H1 (cell line): Measurements from ENCODE around the gene HOXD11. TPM values are rescaled to one million over a fixed set of nuclear protein-coding genes. Genes with fewer than 3 reads are reported as not detected.

Experiments used
- ASH2L ChIP-seq: fragments of 200-600, 300-600 bp; sonication (generic); IDR thresholded peaks from one replicate; pipeline ENCODE4 v1.7.1; 2017; ENCODE audit warnings: low read length
- CEBPB ChIP-seq: IDR thresholded peaks from 2 replicates; pipeline ENCODE4 v1.6.1; 2012; ENCODE audit warnings: low read depth, low read length
- CHD1 ChIP-seq: IDR thresholded peaks from 2 replicates; pipeline ENCODE4 v1.6.1; 2012; ENCODE audit warnings: low read depth, low read length, improper control_type of control experiment
- E2F6 ChIP-seq: IDR thresholded peaks from 2 replicates; pipeline ENCODE4 v1.6.1; 2012; ENCODE audit warnings: inconsistent platforms
- EGR1 ChIP-seq: IDR thresholded peaks from 2 replicates; pipeline ENCODE4 v1.6.1; 2011; ENCODE audit warnings: low read depth, low read length, borderline replicate concordance
- GTF2F1 ChIP-seq: IDR thresholded peaks from 2 replicates; pipeline ENCODE4 v1.6.1; 2012; ENCODE audit warnings: low read depth, low read length, improper control_type of control experiment, borderline replicate concordance
- JUN ChIP-seq: IDR thresholded peaks from 2 replicates; pipeline ENCODE4 v1.6.1; 2011; ENCODE audit warnings: low read depth, mild to moderate bottlenecking, improper control_type of control experiment, low read length
- JUND ChIP-seq: IDR thresholded peaks from 2 replicates; pipeline ENCODE4 v1.6.1; 2011; ENCODE audit warnings: mild to moderate bottlenecking, improper control_type of control experiment, low read length
- NANOG ChIP-seq: IDR thresholded peaks from 2 replicates; pipeline ENCODE4 v1.6.1; 2011; ENCODE audit warnings: low read length, low read depth, mild to moderate bottlenecking, inconsistent platforms; ENCODE audit not compliant: insufficient read depth, poor library complexity, severe bottlenecking
- NRF1 ChIP-seq: IDR thresholded peaks from 2 replicates; pipeline ENCODE4 v1.6.1; 2011; ENCODE audit warnings: mild to moderate bottlenecking, low read depth, low read length, improper control_type of control experiment
- POU5F1 ChIP-seq: IDR thresholded peaks from 2 replicates; pipeline ENCODE4 v1.6.1; 2011; ENCODE audit warnings: low read depth, mild to moderate bottlenecking, low read length, moderate library complexity
- RAD21 ChIP-seq, 2 experiments: IDR thresholded peaks in 1 of 2; conservative IDR thresholded peaks in 1 of 2; 2 replicates each; pipeline ENCODE4 v1.6.1; 2011; ENCODE audit warnings: low read depth in 2 of 2, low read length in 2 of 2, improper control_type of control experiment in 1 of 2, inconsistent platforms in 1 of 2, mild to moderate bottlenecking in 1 of 2, moderate library complexity in 1 of 2
- RBBP5 ChIP-seq: IDR thresholded peaks from 2 replicates; pipeline ENCODE4 v1.7.1; 2012; ENCODE audit warnings: low read depth, mild to moderate bottlenecking, inconsistent platforms, low read length, moderate library complexity, borderline replicate concordance
- RFX5 ChIP-seq: IDR thresholded peaks from 2 replicates; pipeline ENCODE4 v1.6.1; 2011; ENCODE audit warnings: low read depth, low read length, improper control_type of control experiment, borderline replicate concordance
- RNF2 ChIP-seq: fragments of 200-900, 300-1000 bp; sonication (generic); IDR thresholded peaks from 2 replicates; pipeline ENCODE4 v1.7.1; 2016; ENCODE audit warnings: borderline replicate concordance, low read depth, mild to moderate bottlenecking, antibody characterized with exemption, low read length; ENCODE audit not compliant: poor library complexity, severe bottlenecking; ENCODE audit errors: missing control alignments
- SIN3A ChIP-seq, 2 experiments: IDR thresholded peaks in 1 of 2; conservative IDR thresholded peaks in 1 of 2; 2 replicates each; pipeline ENCODE4 v1.6.1; 2011 to 2012; ENCODE audit warnings: low read length in 2 of 2, improper control_type of control experiment in 1 of 2, low read depth in 1 of 2, mild to moderate bottlenecking in 1 of 2
- SIRT6 ChIP-seq: IDR thresholded peaks from one replicate; pipeline ENCODE4 v1.7.1; 2012; ENCODE audit warnings: low read length, inconsistent platforms
- SP1 ChIP-seq: IDR thresholded peaks from 2 replicates; pipeline ENCODE4 v1.6.1; 2011; ENCODE audit warnings: low read depth, low read length
- SP2 ChIP-seq: IDR thresholded peaks from 2 replicates; pipeline ENCODE4 v1.6.1; 2012; ENCODE audit warnings: mild to moderate bottlenecking, low read length, inconsistent platforms
- SUZ12 ChIP-seq: fragments of 200-600 bp; sonication (generic); IDR thresholded peaks from 2 replicates; pipeline ENCODE4 v1.6.1; 2012; ENCODE audit warnings: mild to moderate bottlenecking, inconsistent platforms, low read length, moderate library complexity, mixed read lengths
- TAF1 ChIP-seq: IDR thresholded peaks from 2 replicates; pipeline ENCODE4 v1.6.1; 2011; ENCODE audit warnings: mild to moderate bottlenecking, low read depth, low read length
- TCF12 ChIP-seq: IDR thresholded peaks from 2 replicates; pipeline ENCODE4 v1.6.1; 2011; ENCODE audit warnings: low read depth, mild to moderate bottlenecking, low read length
- ZNF274 ChIP-seq: IDR thresholded peaks from 2 replicates; pipeline ENCODE4 v1.7.0; 2012; ENCODE audit warnings: low read length, borderline replicate concordance; ENCODE audit errors: extremely low read depth
- polyA plus RNA-seq, 7 experiments: library from polyadenylated mRNA; depleted of rRNA in 3 of 7; stranded (reverse) in 5 of 7; unstranded in 2 of 7; fragments of >200 nt in 5 of 7; fragments of 200-250 nt in 2 of 7; gene quantifications; 1 replicate in 5 of 7; 2 replicates in 1 of 7; 4 replicates in 1 of 7; pipeline versions ENCODE4 v1.2.1 to v1.2.3, GENCODE V29; 2011 to 2013; ENCODE audit warnings: missing spikeins in 2 of 7, mixed read lengths in 2 of 7
- total RNA-seq: library from RNA; stranded (reverse); fragmentation: NEBNext Ultra II Directional; extraction: Animal tissue kit (Norgen Biotek cat#: 25700); gene quantifications from 2 replicates; pipeline ENCODE4 v1.2.1, GENCODE V29; 2021

HOXD11 gene
- total and polyA plus RNA-seq, 2 of the 8 experiments (the other 6 are each of a cell fraction or from before 2014, with no cell fraction given): not detected

- no peak for TF ChIP-seq GTF2F1
- peak; percentile 99 for TF ChIP-seq RNF2
- TF ChIP-seq E2F6: no peak
- TF ChIP-seq SP1: no peak
- no peak for TF ChIP-seq NRF1
- no peak for TF ChIP-seq ASH2L
- TF ChIP-seq CHD1: no peak
- TF ChIP-seq CEBPB: no peak
- no peak for TF ChIP-seq RFX5
- no peak for TF ChIP-seq RAD21 (IDR thresholded peaks at IDR 0.05 in 1 of 2, conservative IDR thresholded peaks at IDR 0.05 in 1 of 2; ENCODE audit: low read depth in 2 of 2, low read length in 2 of 2)
- TF ChIP-seq NANOG: no peak
- no peak for TF ChIP-seq POU5F1
- no peak for TF ChIP-seq ZNF274
- TF ChIP-seq JUND: no peak
- TF ChIP-seq JUN: no peak
- no peak for TF ChIP-seq RBBP5
- TF ChIP-seq SIN3A (conservative IDR thresholded peaks at IDR 0.05 in 1 of 2, IDR thresholded peaks at IDR 0.05 in 1 of 2; ENCODE audit: low read depth in 1 of 2, low read length in 2 of 2): no peak
- no peak for TF ChIP-seq TCF12
- TF ChIP-seq TAF1: no peak
- TF ChIP-seq SUZ12: peak; percentile 81; the same call in 1 of the 2 replicates
- no peak for TF ChIP-seq SP2
- no peak for TF ChIP-seq SIRT6
- no peak for TF ChIP-seq EGR1
Observed at GRCh38 chr2:176100547-176101140, 6.4 kb upstream of the HOXD11 start (continued).
